HEK293 (cell line): Measurements from ENCODE around the gene PSMD8.

ENCODE experiments used
- BCL11B ChIP-seq: fragments of 450-650 bp; formaldehyde crosslinking; IDR thresholded peaks from 2 replicates; pipeline ENCODE4 v1.5.1; 2016; ENCODE audit warnings: low read depth, missing biosample characterization, missing genetic modification characterization
- GLI4 ChIP-seq: fragments of 450-650 bp; formaldehyde crosslinking; IDR thresholded peaks from 2 replicates; pipeline ENCODE4 v1.5.1; 2016; ENCODE audit warnings: missing biosample characterization, missing genetic modification characterization
- GLIS2 ChIP-seq: fragments of 450-650 bp; formaldehyde crosslinking; IDR thresholded peaks from 2 replicates; pipeline ENCODE4 v1.5.1; 2016; ENCODE audit warnings: missing biosample characterization, missing genetic modification characterization
- HOXC10 ChIP-seq: sonication (generic); formaldehyde crosslinking; IDR thresholded peaks from 2 replicates; pipeline ENCODE4 v1.8.1; 2023; ENCODE audit warnings: mild to moderate bottlenecking, missing genetic modification reagents
- KLF17 ChIP-seq: fragments of 450-650 bp; formaldehyde crosslinking; IDR thresholded peaks from 2 replicates; pipeline ENCODE4 v1.5.1; 2016; ENCODE audit warnings: missing biosample characterization, missing genetic modification characterization
- KLF7 ChIP-seq: fragments of 450-650 bp; formaldehyde crosslinking; IDR thresholded peaks from 2 replicates; pipeline ENCODE4 v1.5.1; 2016; ENCODE audit warnings: missing biosample characterization, missing genetic modification characterization, borderline replicate concordance
- SCRT1 ChIP-seq: fragments of 450-650 bp; formaldehyde crosslinking; IDR thresholded peaks from 2 replicates; pipeline ENCODE4 v1.5.1; 2016; ENCODE audit warnings: missing biosample characterization, missing genetic modification characterization, borderline replicate concordance
- SETDB1 ChIP-seq: IDR thresholded peaks from one replicate; pipeline ENCODE4 v1.6.1; 2017; ENCODE audit warnings: mild to moderate bottlenecking, low read length, moderate library complexity, mixed read lengths; ENCODE audit not compliant: insufficient read length
- SP7 ChIP-seq: fragments of 450-650 bp; formaldehyde crosslinking; IDR thresholded peaks from 2 replicates; pipeline ENCODE4 v1.5.1; 2016; ENCODE audit warnings: missing biosample characterization, missing genetic modification characterization
- WT1 ChIP-seq: fragments of 450-650 bp; formaldehyde crosslinking; IDR thresholded peaks from 2 replicates; pipeline ENCODE4 v1.5.1; 2016; ENCODE audit warnings: missing biosample characterization, missing genetic modification characterization
- YY1 ChIP-seq: fragments of 450-650 bp; formaldehyde crosslinking; IDR thresholded peaks from 2 replicates; pipeline ENCODE4 v1.5.1; 2018; ENCODE audit warnings: missing biosample characterization, missing genetic modification characterization
- ZBTB21 ChIP-seq: fragments of 450-650 bp; formaldehyde crosslinking; IDR thresholded peaks from 2 replicates; pipeline ENCODE4 v1.5.1; 2017; ENCODE audit warnings: missing biosample characterization, missing genetic modification characterization
- ZBTB26 ChIP-seq: fragments of 450-650 bp; formaldehyde crosslinking; optimal IDR thresholded peaks from 2 replicates; pipeline ENCODE3; 2016; ENCODE audit warnings: missing biosample characterization, mild to moderate bottlenecking, missing genetic modification characterization
- ZBTB48 ChIP-seq: fragments of 450-650 bp; formaldehyde crosslinking; IDR thresholded peaks from 2 replicates; pipeline ENCODE4 v1.5.1; 2016; ENCODE audit warnings: missing biosample characterization, missing genetic modification characterization
- ZFP41 ChIP-seq: fragments of 450-650 bp; formaldehyde crosslinking; IDR thresholded peaks from 2 replicates; pipeline ENCODE4 v1.5.1; 2016; ENCODE audit warnings: missing biosample characterization, missing genetic modification characterization, borderline replicate concordance
- ZIC2 ChIP-seq: fragments of 450-650 bp; formaldehyde crosslinking; IDR thresholded peaks from 2 replicates; pipeline ENCODE4 v1.5.1; 2016; ENCODE audit warnings: missing biosample characterization, missing genetic modification characterization
- ZNF114 ChIP-seq: fragments of 450-650 bp; formaldehyde crosslinking; IDR thresholded peaks from 2 replicates; pipeline ENCODE4 v1.5.0; 2017; ENCODE audit warnings: missing biosample characterization, missing genetic modification characterization
- ZNF157 ChIP-seq: fragments of 450-650 bp; formaldehyde crosslinking; IDR thresholded peaks from 2 replicates; pipeline ENCODE4 v1.5.1; 2016; ENCODE audit warnings: missing biosample characterization, missing genetic modification characterization
- ZNF2 ChIP-seq: fragments of 450-650 bp; formaldehyde crosslinking; IDR thresholded peaks from 2 replicates; pipeline ENCODE4 v1.5.1; 2016; ENCODE audit warnings: missing biosample characterization, missing genetic modification characterization
- ZNF24 ChIP-seq: fragments of 450-650 bp; formaldehyde crosslinking; IDR thresholded peaks from 2 replicates; pipeline ENCODE4 v1.5.1; 2016; ENCODE audit warnings: missing biosample characterization, missing genetic modification characterization
- ZNF311 ChIP-seq: fragments of 450-650 bp; formaldehyde crosslinking; IDR thresholded peaks from 2 replicates; pipeline ENCODE4 v1.5.1; 2017; ENCODE audit warnings: missing biosample characterization, missing genetic modification characterization, borderline replicate concordance
- ZNF335 ChIP-seq: fragments of 450-650 bp; formaldehyde crosslinking; conservative IDR thresholded peaks from 2 replicates; pipeline ENCODE4 v1.5.1; 2016; ENCODE audit warnings: missing biosample characterization, missing genetic modification characterization
- ZNF473 ChIP-seq: fragments of 450-650 bp; formaldehyde crosslinking; IDR thresholded peaks from 2 replicates; pipeline ENCODE4 v1.5.1; 2017; ENCODE audit warnings: missing biosample characterization, missing genetic modification characterization
- ZNF48 ChIP-seq: fragments of 450-650 bp; formaldehyde crosslinking; IDR thresholded peaks from 2 replicates; pipeline ENCODE4 v1.5.1; 2016; ENCODE audit warnings: missing biosample characterization, missing genetic modification characterization
- ZNF518A ChIP-seq: fragments of 450-650 bp; formaldehyde crosslinking; conservative IDR thresholded peaks from 2 replicates; pipeline ENCODE4 v1.5.1; 2016; ENCODE audit warnings: low read depth, missing biosample characterization, missing genetic modification characterization
- ZNF558 ChIP-seq: fragments of 450-650 bp; formaldehyde crosslinking; IDR thresholded peaks from 2 replicates; pipeline ENCODE4 v1.5.1; 2016; ENCODE audit warnings: missing biosample characterization, missing genetic modification characterization
- ZNF623 ChIP-seq: fragments of 450-650 bp; formaldehyde crosslinking; IDR thresholded peaks from 2 replicates; pipeline ENCODE4 v1.5.1; 2016; ENCODE audit warnings: missing biosample characterization, missing genetic modification characterization
- ZNF639 ChIP-seq: fragments of 450-650 bp; formaldehyde crosslinking; IDR thresholded peaks from 2 replicates; pipeline ENCODE4 v1.5.1; 2016; ENCODE audit warnings: missing biosample characterization, missing genetic modification characterization
- ZNF704 ChIP-seq: fragments of 450-650 bp; formaldehyde crosslinking; IDR thresholded peaks from 2 replicates; pipeline ENCODE4 v1.5.1; 2016; ENCODE audit warnings: missing biosample characterization, missing genetic modification characterization
- ZNF785 ChIP-seq: fragments of 450-650 bp; formaldehyde crosslinking; IDR thresholded peaks from 2 replicates; pipeline ENCODE4 v1.5.1; 2016; ENCODE audit warnings: missing biosample characterization, missing genetic modification characterization
- ZNF837 ChIP-seq: fragments of 450-650 bp; formaldehyde crosslinking; IDR thresholded peaks from 2 replicates; pipeline ENCODE4 v1.5.1; 2016; ENCODE audit warnings: missing biosample characterization, missing genetic modification characterization
- ZXDB ChIP-seq: fragments of 450-650 bp; formaldehyde crosslinking; IDR thresholded peaks from 2 replicates; pipeline ENCODE4 v1.5.1; 2016; ENCODE audit warnings: missing biosample characterization, missing genetic modification characterization

PSMD8 gene

GRCh38 chr19:38402967-38403674, 28.8 kb downstream of the PSMD8 start, which contains the start of gene FAM98C (continued):
- TF ChIP-seq ZNF518A (tag by site-specific recombination) (peak; percentile 16; the same call in 1 of the 2 replicates), SCRT1 (peak; percentile 13; the same call in 1 of the 2 replicates), WT1 (peak; percentile 56; the same call in 1 of the 2 replicates), ZNF114 (tag by site-specific recombination) (no peak), YY1 (peak; percentile 69), ZFP41 (tag by site-specific recombination) (no peak), ZBTB21 (tag by site-specific recombination) (peak; percentile 23; the same call in 1 of the 2 replicates), KLF17 (tag by site-specific recombination) (peak; percentile 96), ZXDB (tag by site-specific recombination) (peak; percentile 98), ZNF335 (tag by site-specific recombination) (peak; percentile 96), KLF7 (peak; percentile 95), ZBTB48 (tag by site-specific recombination) (peak; percentile 87), ZNF311 (no peak), ZNF837 (tag by site-specific recombination) (no peak), GLI4 (tag by site-specific recombination) (no peak), GLIS2 (tag by site-specific recombination) (peak; percentile 100), ZNF704 (tag by site-specific recombination) (no peak), ZNF157 (tag by site-specific recombination) (no peak), HOXC10 (CRISPR knock-in tag) (0 out of 2 replicates have a peak, but pooled peaks have one; percentile 65), ZNF785 (tag by site-specific recombination) (peak; percentile 74; the same call in 1 of the 2 replicates), ZNF2 (tag by site-specific recombination) (peak; percentile 94), ZNF24 (tag by site-specific recombination) (no peak; the same call in 1 of the 2 replicates), ZNF558 (tag by site-specific recombination) (no peak), ZNF639 (tag by site-specific recombination) (peak; percentile 75), ZIC2 (tag by site-specific recombination) (peak; percentile 99), BCL11B (tag by site-specific recombination) (peak; percentile 86; the same call in 1 of the 2 replicates), ZBTB26 (tag by site-specific recombination) (peak; percentile 98), SETDB1 (no peak), SP7 (tag by site-specific recombination) (peak; percentile 96), ZNF473 (tag by site-specific recombination) (no peak), ZNF48 (tag by site-specific recombination) (no peak), ZNF623 (tag by site-specific recombination) (peak; percentile 20; the same call in 1 of the 2 replicates)
